Measurements from ENCODE around the gene FBXL13.
"Not testable (repeated sequence)": the region's sequence is repeated elsewhere in the genome, so short reads cannot be mapped to it uniquely, and the experiment has no call there.

Gene FBXL13

DNA sequence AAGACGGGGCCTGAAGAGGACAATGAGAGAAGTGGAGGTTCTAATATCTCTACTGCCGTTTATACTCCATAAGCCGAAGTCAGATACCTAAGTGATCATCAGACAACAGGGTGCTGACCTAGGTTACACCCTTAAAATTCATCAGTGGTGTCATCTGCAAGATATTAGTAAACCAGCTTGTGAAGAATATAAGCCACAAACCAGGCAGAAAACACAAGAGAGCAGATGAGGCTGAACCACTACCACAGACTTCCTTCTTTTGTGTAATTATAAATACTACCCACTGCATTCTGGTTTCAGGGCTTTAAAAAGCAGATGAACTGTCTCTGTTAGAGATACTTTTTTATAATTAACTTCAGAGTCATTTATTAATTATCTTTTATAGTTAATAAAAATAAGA, 230.7 kb downstream of the FBXL13 start:
- DNase-seq = no peak

DNA sequence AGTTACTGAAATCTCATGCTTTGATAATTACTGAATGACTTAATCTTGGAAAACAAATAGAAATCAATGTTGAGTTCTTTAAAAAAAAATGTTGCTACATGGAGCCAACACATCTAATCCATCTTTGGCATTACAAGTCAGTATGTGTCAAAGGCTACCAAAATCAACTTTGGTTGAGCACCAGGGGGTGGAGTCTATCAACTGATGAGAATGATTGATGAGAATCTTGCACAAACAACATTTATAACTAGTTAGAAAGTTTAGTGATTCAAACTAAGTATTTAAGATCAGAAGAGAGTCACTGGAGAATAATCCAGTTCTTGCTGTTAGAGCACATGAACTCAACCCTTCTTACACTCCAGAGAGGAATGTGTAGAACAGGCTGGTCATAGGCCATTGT, 232.3 kb downstream of the FBXL13 start:
- no peak for DNase-seq

DNA sequence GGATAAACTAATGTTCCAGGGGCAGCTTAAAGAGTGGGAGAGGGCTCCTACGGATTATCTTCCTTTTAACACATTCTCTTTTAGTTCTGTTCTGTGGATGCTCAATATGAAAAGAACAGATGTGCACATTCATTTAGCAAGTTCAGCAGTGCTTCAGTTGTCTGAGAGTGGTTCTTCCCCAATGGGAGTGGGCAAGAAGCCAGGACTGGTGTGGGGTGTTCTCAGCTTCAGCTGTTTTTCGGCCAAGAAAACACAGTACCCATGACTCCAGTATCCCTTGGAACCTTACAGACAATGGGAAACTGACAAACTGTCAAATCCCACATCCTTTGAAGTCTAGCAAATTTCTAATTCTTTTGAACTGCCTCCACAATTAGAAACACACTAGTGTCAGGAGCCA, 233.3 kb downstream of the FBXL13 start:
- DNase-seq = no peak

DNA sequence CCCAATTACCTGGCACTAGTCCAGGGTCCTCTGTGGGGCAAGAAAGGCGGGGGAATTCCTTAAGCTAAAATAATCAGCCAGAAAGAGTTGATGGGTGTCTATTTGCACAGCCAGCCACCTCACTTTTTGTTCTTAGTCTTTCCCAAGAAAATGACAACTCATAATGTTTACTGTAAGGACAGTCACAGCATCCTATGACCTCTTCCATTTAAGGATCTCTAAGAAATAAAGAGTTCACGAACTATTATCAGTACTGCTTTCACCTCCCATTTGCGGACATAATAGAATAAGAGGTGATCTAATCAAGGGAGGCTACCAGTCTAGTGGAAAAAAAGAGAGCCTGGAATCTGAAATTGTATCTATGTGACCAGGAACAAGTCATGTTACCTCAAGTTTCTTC, 234.2 kb downstream of the FBXL13 start:
- DNase-seq = no peak

DNA sequence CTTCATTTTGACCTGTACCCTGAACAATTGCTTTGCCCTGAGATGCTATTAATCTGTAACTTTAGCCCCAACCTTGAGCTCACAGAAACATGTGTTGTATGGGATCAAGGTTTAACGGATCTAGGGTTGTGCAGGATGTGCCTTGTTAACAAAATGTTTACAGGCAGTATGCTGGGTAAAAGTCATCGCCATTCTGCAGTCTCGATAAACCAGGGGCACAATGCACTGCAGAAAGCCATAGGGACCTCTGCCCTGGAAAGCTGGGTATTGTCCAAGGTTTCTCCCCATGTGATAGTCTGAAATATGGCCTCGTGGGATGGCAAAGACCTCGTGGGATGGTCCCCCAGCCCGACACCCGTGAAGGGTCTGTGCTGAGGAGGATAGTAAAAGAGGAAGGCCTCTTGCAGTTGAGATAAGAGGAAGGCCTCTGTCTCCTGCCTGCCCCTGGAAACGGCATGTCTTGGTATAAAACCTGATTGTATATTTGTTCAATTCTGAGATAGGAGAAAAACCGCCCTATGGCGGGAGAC, 236.0 kb downstream of the FBXL13 start:
- not testable (repeated sequence) for DNase-seq

DNA sequence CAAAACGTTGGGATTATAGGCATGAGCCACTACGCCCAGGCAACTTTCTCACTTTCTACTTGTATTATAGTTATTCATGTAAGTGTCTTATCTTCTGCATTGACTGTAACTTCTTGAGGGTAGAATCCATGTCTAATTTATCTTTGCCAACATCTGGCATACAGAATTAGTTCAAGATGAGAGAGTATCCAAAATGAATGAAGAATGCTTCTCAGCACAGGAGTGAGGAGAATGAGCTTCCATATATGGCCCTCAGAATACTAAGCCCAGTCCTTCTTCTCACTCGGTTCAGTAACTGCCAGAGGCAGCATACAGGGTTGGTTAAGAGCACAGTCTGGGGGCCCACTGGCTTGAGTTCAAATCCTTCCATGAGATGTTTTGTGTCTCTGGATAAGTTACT, 236.8 kb downstream of the FBXL13 start:
- no peak for DNase-seq

DNA sequence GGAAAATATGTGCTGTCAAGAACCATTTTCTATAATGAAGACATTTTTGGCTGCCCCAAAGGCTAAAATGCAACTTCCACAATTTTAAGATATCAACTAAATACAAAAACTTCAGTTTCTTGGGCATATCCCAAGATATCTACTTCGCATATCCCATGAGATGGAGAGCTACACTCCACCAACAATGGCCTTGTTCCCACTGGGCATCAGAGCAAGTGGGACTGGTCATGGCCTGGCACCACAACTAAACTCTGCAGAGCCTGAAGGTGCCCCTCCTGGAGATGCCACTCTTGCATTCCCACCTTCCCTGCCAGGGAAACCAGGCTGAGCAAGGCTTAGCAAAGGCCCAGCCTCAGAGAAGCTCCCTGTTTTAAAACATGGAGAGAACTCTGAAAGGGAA, 237.6 kb downstream of the FBXL13 start:
- no peak for DNase-seq

DNA sequence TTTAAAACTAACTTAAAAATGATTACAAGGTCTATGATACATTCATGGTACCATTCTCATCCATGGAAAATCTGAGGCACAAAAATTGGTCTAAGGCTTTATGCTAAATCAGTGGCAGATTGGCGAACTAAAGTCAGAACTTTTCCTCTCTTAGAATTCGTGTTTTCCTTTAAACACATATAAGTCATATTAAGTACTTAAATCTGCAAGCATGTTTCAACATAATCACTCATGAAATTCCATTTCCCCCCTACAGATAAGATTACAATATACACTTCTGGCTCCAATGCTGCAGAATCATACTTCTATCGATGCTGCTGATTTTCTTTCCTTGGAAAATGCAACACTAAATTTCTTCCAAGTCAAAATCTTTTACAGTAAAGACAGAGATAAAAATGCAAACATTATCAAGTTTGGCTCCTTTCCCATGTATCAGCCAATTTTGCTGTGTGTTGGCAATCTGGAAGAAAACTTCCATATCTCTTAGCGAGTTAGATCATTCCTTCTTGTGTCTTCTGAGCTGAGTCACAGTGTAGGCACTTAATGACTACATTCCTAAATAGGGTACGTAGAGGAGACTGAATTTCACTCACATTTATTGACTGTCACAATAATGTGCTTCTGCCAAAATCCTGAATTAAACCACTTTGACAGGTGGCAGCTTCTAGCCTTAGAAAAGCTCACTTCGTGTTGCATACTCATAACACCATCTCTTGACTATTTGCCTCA, 238.2 kb downstream of the FBXL13 start:
- DNase-seq = no peak

DNA sequence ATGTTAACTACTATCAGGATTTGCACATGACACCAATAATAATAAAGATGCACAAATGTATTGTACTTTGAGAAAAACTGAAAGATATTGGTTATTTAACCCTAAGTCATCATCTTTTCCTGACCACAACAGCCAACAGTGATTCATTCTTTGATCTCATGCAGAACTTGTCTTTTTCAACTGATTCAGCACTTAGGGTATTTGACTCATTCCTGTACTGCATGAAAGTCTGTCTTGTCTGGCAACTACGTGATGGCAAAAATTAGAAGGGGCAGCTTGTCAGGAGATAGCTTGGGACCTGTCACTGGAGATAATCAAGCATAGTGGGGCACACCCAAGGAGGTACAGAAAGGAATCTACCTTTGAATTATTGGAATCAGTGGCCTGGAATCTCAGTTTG, 239.6 kb downstream of the FBXL13 start:
- no peak for DNase-seq

DNA sequence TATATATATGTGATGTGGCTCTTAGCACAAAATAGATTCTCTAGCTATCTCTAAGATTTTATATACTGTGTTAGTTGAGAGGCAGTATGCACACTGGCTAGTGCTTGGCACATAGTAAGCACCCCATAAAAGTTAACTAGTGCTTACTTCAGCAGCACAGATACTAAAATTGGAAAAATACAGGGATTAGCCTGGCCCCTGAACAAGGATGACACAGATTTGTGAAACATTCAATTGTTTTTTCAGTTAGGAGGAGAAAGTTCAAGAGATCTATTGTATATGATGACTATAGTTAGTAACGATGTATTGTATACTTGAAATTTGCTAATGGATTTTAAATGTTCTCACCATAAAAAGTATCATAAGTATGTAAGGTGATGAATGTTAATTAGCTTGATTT, 240.1 kb downstream of the FBXL13 start:
- no peak for DNase-seq

DNA sequence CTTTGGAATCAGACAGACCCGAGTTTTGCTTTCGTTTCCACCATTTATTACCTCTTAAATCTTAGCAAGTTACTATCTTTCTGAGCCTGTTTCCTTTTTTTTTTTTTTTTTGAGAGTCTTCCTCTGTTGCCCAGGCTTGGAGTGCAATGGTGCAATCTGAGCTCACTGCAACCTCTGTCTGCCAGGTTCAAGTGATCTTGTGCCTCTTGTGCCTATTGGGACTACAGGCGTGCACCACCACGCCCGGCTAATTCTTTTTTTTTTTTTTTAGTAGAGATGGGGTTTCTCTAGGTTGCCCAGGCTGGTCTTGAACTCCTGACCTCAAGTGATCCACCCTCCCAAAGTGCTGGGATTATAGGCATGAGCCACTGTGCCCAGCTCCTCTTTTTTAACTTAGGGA, 241.3 kb downstream of the FBXL13 start:
- no peak for DNase-seq

DNA sequence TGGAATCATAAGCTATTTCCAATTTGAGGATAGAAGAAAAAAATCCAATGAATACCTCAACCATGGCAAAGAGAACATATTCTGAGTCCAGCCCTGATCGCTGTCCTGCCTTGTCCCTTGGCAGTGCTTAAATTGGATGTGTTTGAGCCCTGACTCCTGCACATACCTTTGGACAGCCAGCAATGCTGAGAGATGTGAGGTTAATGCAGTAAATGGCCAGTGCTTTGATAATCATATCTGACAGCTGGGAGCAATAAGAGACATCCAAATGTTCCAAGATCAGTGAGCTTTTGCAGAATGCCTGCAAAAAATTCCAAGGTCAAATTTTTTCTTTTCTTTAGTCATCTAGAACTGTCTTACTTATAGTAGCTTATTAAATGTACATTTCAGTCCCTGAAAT, 241.9 kb downstream of the FBXL13 start:
- no peak for DNase-seq

DNA sequence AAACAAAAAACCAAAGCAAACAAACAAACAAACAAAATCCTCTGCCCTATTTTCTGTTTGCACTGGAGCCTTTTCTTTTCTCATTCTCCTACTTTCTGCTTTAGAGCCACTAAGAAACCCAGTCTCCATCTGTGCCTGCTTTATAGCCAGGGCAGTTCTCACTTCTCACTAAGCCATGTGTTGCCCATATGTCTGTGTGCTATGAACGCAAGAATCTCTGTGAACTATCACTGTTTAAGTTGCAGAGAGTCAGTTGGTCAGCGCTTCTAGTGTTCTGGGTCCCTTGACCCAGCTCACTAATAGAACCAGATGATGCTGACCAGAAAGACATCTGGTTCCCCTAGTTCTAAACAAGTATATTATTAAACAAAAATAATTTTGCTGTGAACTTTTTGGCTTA, 244.4 kb downstream of the FBXL13 start:
- no peak for DNase-seq

DNA sequence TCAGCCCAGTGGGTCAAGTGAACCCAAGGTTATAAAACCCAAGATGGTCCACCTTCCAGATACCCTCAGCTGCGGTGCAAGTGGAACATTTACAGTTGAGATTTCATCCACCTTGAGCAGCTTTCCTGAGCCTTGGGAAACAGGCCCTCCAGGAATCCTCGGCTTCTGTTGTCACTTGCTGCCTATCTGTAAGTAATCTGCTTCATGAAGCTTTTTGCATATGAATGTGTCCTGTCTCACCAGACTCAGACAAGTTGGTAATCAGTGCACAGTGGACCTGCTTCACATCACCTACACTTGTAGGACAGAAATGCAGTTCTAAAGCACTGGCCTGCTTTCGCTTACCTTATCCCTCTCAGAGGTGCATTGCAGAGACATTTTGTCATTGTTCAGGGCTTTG, 245.5 kb downstream of the FBXL13 start:
- no peak for DNase-seq

DNA sequence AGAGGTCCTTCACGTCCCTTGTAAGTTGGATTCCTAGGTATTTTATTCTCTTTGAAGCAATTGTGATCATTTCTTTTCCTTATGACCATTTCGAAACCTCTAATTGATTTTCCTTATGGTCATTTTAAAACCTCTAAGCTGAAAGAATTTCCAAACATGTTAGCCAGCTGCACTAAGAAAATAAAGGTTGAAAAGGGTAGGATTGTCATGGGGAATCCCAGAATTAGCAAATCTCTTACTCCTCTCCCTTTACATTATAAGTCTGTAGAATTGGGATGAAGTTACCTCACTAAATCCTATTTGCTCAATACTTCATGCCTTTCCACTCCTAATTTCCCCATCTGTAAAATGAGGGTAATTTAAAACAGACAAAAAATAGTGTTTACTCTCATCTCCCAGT, 246.3 kb downstream of the FBXL13 start:
- DNase-seq = no peak

DNA sequence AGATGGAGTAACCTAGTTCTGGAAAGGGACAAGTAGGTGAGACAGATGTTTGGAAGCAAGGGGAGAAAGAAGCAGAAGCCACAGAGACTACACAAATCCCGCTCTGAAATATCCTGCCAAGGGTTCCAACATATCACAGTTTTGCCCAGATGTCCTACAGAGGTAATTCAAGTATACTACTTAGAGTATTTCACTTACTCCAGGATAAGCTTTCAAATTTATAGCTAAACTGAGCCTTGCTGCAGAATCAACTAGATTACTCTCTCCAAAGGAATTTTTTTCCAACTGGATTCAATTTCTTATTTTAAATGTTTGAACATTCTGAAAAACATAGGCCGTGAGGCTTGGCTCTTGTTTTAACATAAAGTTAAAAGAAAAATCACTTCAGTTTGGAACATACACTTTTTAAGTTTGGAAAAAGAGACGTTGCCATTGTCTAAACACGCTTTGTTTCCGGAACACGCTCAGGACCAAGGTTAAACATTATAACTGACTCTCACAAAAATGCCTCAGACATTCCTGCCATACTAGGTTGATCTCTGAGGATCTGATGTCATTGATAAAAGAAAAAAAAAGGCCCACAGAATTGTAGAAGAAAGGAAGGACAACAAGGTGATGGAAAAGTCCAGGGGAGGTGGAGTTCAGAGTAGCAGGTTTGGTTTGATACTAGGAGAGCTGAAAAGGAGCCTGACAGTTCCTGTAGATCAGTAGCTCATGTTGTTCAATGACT, 251.0 kb downstream of the FBXL13 start:
- DNase-seq = no peak

DNA sequence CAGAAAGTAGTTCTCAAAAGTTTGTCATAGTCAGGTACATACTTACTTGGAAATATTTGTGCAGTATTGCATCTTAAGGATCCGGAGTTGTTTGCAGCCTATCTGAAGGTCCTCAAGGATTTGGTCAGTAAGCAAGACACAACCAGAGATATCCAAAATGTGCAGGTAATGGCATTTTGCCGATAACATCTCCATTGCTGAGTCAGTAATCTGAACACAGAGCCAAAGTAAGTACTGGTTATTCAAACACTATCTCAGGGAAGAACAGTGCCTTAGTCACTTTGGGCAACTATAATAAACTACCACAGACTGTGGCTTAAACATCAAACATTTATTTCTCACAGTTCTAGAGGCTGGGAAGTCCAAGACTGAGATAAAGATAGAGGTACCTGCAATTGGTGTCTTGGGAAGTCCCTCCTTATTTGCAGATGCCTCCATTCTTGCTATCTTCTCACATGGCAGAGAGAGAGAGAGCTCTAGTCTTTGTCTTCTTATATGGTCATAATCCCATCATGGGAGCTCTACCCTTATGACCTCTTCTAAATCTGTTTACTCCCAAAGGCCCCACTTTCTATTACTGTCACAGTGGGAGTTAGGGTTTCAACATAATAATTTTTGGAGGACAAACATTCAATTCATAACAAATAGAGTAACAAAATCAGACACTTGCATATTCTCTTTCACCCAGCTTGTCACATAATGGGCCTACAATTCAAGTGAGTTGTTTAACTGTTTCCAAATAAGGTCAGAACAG, 252.4 kb downstream of the FBXL13 start:
- DNase-seq = no peak

DNA sequence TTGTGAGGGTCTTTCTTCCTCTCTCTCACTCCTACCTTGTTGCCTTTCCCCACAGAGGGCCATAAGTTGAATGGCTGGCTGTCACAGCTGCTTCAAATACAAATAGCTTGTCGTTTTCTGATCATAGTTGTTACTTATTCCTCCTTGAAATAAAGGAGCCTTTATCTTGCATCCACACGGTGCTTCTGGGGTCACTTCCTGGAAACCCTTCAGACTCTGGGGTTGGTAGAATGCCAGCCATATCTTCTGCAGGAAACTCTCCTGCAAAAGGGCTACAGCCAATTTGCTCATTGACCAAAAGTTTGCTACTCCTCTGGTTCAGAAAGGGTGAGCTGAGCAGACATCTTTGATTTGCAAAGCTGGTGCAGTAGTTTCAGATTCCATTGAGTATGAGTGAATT, 255.4 kb downstream of the FBXL13 start:
- no peak for DNase-seq

DNA sequence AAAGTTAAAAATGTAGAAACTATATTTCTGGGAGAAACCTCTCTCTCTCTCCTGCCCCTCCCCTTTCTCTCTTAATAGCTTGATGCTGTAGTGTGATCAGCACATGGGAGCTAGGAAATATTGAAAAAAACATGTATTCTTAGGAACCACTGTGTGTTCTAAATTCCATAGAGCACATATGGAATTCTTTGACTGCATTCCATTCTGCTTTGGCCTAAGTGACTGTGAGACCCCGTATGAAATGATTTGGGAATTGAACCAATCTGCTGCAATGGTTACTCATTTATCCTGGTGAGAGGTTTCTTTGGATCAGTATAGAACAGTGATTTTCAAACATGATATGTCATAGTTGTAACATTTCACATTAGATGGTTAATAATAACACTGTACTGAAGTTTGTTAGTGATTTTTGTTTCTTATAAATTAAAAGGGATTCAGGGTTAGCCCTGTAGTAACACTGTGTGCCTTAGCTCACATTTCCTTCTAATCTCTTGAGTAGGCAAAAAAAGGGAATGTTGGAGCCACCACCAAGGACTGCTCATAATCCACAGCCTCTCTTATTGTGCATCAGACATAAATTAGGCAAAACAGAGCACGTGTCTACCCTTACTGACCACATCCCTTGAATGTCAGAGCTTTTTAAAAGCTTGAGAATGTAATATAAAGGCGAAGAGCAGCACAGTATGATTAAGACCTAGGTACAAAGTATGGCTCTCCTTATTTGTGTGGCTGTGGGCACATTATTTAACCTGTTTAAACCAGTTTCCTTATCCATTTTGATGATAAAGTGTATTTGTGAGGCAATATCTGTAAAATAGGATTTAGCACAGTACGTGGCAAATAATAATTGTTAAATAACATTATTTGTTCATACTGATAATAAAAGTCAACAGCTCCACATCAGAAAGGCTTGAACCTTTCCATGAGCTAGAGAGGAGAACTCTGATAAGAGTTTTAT, 256.7 kb downstream of the FBXL13 start:
- DNase-seq = no peak

DNA sequence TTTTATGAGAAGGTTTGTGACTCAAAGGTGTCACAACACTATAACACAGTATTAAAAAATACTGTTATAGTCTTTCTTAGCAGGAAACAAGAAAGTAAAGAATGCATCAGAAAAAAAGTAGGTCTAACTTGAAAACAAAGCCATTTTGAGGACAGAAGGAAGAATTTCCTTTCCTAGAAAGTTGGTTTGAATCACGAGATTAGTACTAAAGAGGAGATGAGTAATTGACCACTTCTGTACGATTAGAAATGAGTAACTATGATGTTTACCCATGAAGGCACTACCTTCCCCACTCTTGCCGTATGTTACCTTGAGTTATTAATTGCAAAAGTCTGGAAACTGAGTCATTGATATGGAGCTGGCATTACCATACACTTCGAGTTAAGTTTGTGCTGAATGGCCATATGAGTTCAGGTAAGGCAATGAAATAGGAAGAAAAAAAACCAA, 260.5 kb downstream of the FBXL13 start:
- no peak for DNase-seq

DNA sequence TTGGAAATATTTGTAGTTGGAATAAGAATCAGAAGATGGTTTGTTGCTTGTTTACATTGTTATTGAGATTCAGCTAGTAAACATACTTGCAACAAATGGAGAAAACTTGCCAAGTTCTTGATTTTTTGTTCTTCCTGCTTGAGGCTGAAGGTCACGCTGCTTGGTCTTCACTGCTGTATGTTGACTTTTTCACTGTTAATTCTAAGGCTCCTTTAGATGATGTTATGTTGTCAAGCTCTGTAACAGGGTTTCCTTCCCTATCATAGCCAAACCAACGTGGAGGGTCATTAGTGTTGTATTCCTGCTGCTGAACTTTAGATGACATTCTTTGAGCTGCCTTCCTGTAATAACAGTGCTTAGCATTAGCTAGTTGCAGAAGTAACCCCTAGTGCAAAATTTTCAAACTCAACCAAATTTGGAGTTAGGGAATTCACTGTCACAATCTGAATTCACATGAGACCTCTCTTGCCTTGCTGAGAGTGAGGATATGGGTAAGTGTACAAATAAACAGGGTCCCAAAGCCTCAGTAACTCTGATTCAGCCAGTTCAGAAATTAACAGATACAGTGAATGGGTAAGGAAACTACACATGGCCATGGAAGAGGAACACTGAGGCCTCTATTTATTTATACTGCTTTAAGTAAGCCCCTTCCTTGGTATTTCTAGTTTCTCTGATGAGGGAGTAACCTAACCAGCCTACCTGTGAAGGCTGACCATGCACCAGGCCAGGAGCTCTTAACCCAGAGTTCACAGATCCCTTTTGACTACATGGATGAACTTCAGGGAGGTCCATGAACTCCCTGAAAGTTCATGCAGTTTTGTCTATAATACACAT, 261.2 kb downstream of the FBXL13 start:
- DNase-seq = no peak
